Activated CD8-positive, alpha-beta memory T cell treated with anti-CD3 and anti-CD28 coated beads, Interleukin-2, amount 50 U/mL, for 1 hour (primary cell): ENCODE data around the gene IFNAR1.
A peak's percentile ranks its signal among the peaks of the same experiment; 100 is the strongest.
"Not testable (repeated sequence)": the region's sequence is repeated elsewhere in the genome, so short reads cannot be mapped to it uniquely, and the experiment has no call there.

Experiments used
- DNase-seq: peaks from one replicate; pipeline ENCODE4 v3.0.0-alpha.2; 2020; ENCODE audit errors: extremely low read depth

Gene IFNAR1

DNA sequence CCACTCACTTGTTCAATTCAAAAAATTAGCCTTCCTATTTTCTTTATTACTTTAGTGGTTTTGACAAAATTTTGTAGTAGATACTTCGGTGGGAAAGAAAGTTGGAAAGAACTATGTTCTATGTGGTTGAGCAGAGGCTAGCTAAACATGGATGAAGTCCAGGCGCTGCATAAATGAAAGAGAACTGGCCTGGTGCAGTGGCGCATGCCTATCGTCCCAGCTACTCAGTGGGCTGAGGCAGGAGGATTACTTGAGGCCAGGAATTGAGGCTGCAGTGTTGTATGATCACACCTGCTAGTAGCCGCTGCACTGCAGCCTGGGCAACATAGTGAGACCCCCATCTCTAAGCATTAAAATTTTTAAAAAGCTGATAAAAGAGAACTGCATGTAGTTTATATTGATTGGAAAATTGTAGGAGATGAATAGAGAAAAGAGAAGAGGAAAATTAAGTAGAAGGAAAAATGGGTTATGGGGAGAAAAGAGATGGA is 21.0 kb downstream of the IFNAR1 start:
- DNase-seq: no peak

DNA sequence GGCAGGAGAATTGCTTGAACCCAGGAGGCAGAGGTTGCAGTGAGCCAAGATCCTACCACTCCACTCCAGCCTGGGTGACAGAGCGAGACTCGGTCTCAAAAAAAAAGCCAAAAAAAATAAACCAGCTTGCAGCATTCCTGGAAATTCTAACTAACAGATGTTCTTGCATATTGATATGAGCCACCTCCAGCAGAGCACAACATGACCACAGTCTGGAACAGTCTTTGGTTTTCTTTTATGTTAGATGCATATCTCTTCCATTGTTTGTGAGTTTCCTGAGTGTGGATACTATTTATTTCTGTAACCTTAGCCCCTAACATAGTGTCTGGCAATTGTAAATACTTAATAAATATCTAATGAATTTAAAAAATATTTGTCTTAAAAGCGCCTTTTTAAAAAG is 23.9 kb downstream of the IFNAR1 start:
- no peak for DNase-seq

DNA sequence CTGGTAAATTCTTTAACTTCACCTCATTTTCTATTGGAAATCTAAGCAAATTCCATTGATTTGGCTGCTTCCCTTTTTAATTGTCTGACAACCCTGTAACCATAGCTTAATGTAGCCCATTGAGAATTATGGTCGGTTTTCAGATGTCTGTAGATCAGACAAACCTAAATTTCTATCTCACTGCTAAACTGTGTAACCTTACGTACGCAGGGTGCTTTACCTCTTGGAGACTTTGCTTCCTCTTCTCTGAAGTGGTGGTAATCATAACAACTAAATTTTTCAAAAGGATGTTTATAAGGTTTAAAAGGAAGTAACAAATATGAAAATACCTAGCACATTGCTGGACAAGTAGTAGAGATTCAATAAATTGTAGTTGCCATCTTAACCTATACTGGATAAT is 25.9 kb downstream of the IFNAR1 start:
- no peak for DNase-seq

DNA sequence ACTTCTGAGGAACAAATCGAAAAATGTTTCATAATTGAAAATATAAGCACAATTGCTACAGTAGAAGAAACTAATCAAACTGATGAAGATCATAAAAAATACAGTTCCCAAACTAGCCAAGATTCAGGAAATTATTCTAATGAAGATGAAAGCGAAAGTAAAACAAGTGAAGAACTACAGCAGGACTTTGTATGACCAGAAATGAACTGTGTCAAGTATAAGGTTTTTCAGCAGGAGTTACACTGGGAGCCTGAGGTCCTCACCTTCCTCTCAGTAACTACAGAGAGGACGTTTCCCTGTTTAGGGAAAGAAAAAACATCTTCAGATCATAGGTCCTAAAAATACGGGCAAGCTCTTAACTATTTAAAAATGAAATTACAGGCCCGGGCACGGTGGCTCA is 30.6 kb downstream of the IFNAR1 start:
- DNase-seq: no peak

DNA sequence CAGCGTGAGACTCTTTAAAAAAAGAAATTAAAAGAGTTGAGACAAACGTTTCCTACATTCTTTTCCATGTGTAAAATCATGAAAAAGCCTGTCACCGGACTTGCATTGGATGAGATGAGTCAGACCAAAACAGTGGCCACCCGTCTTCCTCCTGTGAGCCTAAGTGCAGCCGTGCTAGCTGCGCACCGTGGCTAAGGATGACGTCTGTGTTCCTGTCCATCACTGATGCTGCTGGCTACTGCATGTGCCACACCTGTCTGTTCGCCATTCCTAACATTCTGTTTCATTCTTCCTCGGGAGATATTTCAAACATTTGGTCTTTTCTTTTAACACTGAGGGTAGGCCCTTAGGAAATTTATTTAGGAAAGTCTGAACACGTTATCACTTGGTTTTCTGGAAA is 31.2 kb downstream of the IFNAR1 start:
- no peak for DNase-seq

DNA sequence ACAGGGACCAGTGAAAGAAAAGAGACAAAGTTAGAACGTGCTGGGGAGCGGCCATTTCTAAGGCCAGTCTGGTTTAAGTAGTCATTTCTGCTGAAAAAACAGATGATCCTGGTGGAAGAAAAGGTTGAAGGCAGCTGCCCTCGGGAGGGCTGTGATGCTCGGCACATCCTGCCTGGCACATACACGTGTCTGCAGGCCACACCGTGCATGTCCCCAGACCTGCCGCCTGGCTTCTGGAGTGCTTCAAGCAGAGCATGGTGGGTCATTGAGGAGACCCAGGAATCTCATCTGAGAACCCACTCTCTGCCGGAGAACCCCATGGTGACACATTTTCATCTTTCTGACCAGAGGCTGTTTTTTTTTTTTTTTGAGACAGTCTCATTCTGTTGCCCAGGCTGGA is 32.4 kb downstream of the IFNAR1 start:
- DNase-seq: no peak

DNA sequence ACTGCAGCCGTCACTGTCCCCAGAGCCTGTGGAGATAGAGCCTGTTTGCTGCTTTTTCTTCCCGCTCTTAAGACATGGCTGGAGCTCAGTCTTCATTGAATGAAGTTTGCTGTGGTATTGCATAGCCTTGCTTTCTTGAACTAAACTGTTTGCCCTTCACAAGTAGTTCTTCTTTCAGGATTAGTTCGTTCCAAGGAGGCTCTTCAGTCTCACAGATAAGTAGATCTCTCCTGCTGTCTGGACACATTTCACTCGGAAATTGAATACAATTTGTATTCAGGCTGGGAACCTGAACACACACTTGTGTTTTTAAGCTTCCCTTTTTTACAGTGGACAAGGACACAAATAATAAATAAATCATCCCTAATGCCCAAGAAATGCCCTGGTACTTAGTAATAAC is 34.7 kb downstream of the IFNAR1 start:
- DNase-seq: no peak

DNA sequence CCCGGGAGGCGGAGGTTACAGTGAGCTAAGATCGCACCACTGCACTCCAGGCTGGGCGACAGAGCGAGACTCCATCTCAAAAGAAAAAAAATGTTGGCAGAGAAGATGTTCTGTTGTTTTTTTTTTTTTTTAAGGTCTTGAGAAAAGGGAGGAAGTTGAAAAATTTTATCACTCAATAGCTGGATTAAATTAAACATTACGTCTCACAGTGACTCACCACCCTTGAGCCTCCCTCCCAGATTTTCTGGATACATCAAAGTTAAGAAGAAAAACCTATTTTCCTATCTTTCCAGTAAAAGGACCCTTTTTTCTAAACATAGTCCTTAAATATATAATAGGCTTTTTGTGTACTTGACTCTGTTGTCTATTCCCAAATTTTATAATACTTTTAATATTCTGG is 35.5 kb downstream of the IFNAR1 start:
- no peak for DNase-seq

DNA sequence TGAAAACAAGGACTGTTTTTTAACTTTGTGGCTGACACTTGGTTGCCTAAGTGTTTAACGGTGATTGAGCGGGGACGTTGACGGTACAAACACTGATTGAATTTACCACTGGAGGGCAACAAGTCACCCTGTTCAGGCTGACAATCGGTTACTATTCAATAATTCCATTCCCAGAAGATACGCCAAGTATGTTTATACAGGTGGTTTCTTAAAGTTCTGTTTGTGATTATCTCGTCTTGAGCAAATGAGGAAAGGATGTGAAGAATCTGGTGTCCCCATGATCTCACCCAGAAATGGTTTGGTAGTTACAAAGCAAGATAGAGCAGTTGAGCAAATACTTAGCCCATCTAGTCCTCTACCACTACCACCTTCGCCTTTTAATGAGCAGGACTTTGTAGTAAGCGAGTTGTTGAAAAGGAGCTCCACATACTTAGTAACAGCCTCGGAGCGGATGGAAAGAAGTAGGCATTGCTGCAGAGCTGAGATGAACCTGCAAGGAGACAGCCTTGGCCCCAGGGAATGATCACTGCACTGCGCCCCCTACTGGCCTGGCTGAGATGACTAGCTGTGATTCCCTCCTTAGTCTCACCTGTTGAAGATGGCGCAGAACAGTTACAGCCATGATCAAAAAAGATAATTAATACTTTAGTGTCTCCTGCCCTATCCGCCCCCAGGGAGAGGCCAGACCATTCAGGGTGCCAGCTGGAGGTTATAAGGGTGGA is 36.3 kb downstream of the IFNAR1 start:
- DNase-seq: peak; percentile 71

DNA sequence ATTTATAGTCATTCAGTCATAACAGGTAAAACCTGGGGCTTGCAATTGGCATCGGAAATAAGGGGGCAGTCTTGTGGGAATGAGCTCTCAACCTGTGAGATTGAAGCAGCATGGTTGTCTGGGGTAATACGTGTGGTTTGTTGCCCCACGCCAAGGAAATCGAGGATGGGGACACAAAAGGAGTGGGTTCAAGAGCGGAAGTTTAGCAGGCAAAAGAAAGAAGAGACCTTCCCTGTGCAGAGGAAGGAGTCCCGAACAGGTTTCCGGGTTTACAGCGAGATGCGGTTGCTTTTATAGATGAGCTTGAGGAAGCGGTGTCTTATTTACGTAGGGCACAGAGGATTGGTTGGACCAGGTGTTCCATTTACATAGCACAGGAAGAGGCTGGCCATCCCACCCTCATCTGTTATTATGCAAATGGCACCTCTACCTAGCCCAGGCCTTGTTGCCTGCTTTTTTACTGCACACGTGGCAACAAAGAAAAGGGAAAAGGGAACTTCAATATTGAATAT is 37.3 kb downstream of the IFNAR1 start:
- DNase-seq: no peak

DNA sequence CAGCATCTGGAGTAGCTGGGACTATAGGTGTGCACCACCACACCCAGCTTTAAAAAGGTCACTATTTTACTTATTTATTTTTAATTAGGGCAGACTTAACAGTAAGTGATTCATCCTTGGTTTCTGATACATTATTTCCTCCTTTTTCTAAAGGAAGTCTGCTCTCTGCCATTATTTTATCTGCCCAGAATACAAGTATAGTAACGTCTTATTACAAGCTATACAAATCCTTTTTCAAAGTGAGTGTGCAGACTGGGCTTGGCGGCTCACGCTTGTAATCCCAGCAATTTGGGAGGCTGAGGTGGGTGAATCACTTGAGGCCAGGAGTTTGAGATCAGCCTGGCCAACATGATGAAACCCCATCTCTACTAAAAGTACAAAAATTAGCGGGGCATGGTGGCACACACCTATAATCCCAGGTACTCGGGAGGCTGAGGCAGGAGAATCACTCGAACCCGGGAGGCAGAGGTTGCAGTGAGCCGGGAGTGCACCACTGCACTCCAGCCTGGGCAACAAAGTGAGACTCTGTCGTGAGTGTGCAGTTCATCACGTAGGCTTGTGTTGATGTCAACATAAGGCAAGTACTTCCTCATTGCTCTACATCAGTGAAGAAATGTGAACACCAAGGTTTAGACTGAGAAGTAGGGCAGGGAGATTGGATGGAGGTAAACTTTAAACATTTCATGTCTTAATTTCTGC is 39.3 kb downstream of the IFNAR1 start:
- DNase-seq: not testable (repeated sequence)

DNA sequence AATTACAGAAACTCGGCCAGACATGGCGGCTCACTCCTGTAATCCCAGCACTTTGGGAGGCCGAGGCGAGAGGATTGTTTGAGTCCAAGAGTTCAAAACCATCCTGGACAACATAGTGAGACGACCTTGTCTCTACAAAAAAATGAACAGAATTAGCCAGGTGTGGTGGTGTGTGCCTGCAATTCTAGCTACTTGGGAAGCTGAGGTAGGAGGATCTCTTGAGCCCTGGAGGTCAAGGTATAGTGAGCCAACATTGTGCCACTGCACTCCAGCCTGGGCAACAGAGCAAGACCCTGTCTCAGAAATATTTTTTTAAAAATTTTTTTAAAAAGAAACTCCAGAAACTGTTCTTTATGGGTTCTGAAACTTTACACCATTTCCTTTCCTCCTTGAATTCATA is 40.1 kb downstream of the IFNAR1 start:
- no peak for DNase-seq

DNA sequence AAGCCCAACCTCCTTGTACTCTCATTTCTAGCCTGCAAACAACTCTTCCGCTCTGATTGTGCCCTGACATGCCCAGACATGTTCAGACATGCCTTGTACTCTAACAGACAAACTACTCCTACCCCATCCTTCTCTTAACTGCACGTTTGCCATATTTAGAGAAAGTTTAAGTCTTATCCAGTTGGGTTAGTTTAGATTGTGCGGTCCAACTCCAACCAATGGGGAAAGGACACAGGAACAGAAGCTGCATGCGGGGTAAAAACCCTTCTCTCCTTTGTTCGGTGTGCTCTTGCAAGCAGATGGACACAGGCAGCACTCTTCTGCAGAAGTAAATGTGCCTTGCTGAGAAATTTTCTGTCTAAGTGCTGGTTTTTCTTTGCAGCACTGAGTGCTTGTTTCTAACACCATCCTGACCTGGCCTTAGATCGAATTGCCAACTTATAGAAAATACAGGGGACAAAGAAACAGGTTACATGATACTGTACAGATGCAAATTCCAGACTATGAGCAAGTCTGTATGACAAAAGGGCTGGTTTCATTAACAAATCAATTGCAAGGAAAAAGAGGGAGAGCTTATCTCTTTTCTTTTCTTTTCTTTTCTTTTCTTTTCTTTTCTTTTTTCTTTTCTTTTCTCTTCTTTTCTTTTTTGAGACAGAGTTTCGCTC is 42.7 kb downstream of the IFNAR1 start:
- no peak for DNase-seq

DNA sequence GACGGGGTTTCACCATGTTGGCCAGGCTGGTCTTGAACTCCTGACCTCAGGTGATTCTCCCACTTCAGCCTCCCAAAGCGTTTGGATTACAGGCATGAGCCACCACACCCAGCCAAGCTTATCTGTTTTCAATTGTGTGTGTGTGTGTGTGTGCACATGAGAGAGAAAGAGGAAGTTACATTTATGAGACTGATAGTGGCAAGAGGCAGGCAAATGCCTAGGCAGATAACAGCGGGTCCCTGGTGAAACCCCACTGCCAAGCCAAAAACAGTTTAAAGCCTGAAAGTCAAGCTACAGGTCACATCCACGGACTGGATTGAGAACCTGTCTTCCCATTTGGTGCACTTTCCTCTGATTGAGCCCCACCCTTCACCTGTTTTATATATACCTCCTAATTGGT is 43.4 kb downstream of the IFNAR1 start:
- DNase-seq: no peak

DNA sequence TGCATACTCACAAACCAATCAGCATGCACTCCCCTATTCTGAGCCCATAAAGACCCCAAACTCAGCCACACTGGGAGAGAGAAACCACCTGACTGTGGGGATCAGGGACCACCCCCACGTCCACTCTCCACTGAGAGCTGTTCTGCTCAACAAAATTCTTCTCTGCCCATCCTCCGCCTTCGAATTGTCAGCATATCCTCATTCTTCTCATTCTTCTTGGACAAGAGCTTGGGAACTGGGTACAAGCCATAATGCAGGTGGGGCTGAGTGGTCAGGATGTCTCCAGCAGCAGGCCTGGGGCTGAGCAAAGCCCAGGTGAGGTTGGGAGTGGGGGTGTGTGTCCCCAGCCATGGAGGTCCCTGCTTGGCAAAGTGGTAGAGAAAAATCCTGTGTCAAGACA is 43.8 kb downstream of the IFNAR1 start:
- DNase-seq: no peak

DNA sequence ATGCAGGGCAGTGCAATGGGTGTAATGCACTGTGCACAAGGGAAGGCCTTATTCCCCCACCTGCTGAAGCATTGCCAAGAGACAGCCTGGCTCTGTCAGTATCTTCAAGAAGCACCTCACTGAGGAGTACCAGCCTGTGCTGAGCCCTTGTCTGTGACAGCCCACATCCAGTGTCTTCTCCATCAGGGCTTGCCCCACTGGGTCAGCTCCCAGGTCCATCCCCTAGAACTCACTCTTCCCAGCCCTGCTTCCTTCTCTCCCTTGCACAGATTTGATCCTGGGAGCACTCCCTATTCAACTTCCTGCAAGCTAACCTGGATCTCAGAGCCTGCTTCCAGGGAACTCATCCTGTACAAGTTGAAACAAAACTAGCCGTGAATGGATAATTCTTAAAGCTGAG is 44.8 kb downstream of the IFNAR1 start:
- DNase-seq: no peak

DNA sequence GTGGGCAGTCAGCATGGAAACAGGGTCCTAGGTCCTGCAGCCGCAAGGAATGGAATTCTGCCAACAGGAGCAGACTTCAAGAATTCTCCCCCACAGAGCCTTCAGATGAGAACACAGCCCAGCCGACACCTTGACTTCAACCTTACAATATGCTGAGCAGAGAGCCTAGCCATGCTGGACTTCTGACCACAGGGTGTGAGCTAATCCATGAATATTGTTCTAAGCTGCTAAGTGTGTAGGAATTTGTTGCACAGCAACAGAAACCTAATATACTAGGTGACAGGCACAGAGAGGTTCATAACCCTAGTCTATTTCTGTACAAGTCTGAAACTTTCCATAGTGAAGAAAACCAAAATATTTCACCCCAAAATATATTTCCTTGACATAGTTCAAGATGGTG is 45.5 kb downstream of the IFNAR1 start:
- no peak for DNase-seq

DNA sequence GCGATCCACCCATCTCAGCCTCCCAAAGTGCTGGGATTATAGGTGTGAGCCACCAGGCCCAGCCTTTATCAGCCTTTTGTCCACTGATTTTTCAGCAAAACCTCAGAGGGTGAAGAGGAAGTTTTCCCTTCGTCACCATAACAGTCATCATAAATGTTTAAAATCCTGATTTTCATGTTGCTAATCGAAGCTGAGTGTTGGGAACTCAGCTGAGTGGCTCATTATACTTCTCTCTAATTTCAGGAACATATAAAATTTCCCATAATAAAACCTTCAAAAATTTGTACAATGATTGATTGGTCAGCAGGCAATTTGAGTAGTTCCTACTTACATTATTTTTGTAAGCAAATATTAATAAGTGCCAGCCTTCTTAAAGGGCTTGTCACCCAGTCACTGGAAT is 46.6 kb downstream of the IFNAR1 start:
- DNase-seq: no peak

DNA sequence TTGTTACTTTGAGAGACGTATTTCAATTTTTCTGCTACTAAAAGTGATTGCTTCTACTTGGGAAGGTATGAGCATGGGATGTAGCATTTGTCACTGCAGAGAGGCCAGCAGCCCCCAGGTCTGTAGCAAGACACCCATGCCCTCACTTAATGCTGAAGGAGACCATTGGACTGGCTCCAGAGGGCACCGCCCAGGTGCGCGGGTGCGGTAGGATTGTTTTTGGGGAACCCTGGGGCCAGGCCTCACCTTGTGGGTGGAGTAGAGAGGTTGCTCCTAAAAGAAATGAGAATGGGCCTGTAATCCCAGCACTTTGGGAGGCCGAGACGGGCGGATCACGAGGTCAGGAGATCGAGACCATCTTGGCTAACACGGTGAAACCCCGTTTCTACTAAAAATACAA is 47.8 kb downstream of the IFNAR1 start:
- DNase-seq: no peak

DNA sequence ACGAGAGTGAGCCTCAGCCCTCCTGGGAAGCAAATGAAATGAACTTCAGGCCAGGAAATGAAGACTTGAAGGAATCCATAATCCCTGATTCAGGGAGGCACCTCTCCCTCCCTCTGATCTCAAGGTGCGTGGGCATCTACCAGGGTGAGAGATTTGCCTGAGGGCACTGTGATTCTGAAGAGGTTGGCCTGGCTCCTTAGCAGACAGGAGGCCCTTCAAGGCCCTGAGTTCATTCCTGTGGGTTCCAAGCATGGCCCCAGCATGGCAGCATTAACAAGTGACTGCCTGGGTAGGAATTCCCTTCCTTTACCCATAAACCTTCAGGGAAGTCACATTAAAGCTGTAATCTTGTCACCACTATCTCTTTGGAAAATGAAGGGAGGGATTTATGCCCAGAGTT is 48.7 kb downstream of the IFNAR1 start:
- no peak for DNase-seq

DNA sequence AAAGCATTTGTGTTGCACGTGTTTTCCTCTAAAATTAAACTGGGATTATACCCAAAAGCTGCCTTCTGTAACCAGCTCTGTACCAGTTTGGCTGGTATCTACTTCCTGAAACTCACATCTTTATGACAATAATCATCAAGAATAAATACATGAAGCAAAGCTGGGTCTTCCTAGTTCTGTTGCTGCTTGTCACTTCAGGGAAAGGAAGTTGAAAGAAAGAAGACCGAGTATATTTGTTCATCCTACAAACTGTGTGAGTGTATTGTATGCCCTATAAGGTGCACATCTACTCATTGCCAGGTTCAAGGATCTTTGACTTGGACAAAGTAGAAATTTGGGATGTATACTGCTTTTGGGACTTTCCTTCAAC is 49.3 kb downstream of the IFNAR1 start:
- DNase-seq: no peak

DNA sequence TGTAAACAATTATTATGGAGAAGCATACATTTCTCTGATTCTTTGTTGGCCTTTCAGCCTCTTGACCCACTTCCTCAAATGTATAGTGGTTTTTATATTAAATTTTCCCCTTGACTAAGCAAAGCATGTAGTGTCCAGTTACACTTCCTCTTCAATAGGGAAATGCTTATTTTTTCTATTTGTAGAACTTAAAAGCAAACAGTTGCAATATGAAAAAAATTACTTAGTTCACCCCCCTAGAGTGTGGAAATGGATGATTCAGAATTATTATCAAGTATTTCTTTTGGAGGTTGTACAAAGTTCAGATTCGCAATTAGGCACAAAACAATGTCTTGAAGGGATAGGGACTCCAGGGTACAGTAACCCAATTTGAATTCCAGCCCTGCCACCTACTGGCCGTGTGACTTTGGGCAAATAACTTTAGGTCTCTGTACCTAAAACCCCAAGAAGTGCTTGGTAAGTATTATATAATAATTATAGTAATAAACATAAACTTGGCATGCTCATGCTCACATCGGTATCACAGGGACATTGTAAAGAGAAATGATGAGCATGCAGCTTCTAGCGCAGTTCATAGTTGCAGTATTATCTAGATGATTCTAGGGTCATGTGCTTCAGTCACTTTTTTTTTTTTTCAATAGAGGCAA is 49.8 kb downstream of the IFNAR1 start:
- no peak for DNase-seq
